Measurements from ENCODE around the gene RNF213.

DNA sequence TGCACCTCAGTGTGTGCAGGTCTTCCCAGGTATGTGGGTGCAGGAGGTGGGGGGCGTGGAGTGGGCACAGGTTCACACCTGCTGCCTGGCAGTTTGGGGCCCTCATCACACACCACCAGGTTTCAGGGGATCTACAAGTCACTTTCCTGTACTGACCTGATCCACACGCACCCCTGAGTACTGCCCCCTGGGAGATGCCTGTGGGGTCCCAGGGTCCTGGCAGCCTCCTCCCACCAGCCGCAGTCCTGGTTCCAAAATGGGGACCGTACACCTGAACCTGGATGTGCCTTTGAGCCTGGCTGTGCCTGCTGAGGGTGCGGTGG is 25.9 kb downstream of the RNF213 start:
- TF ChIP-seq, protein P1, sequence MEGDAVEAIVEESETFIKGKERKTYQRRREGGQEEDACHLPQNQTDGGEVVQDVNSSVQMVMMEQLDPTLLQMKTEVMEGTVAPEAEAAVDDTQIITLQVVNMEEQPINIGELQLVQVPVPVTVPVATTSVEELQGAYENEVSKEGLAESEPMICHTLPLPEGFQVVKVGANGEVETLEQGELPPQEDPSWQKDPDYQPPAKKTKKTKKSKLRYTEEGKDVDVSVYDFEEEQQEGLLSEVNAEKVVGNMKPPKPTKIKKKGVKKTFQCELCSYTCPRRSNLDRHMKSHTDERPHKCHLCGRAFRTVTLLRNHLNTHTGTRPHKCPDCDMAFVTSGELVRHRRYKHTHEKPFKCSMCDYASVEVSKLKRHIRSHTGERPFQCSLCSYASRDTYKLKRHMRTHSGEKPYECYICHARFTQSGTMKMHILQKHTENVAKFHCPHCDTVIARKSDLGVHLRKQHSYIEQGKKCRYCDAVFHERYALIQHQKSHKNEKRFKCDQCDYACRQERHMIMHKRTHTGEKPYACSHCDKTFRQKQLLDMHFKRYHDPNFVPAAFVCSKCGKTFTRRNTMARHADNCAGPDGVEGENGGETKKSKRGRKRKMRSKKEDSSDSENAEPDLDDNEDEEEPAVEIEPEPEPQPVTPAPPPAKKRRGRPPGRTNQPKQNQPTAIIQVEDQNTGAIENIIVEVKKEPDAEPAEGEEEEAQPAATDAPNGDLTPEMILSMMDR (conservative IDR thresholded peaks at IDR 0.05 in 1 of 2, IDR thresholded peaks at IDR 0.05 in 1 of 2; ENCODE audit: low read depth in 1 of 2, low read length in 2 of 2), result no peak
- TF ChIP-seq EZH2 (IDR thresholded peaks at IDR 0.05; ENCODE audit: low read length, missing control alignments), result no peak

Data from fibroblast of lung (primary cell).